Right lobe of liver (tissue), 6 donors: Measurements from ENCODE around the gene CHKA. TPM values are rescaled to one million over a fixed set of nuclear protein-coding genes. Genes with fewer than 3 reads are reported as not detected.

Experiments
- ATAC-seq, 4 donors: fragments of 200-7000 bp; cut with Tn5 transposase; one replicate each; pipeline ENCODE4 v1.9.1; 2020; ENCODE audit warnings: mild to moderate bottlenecking in 4 of 4, moderate library complexity in 4 of 4
- DNase-seq, 3 donors: peaks; one replicate each; pipeline ENCODE4 v3.0.0-alpha.2; 2020
- H3K27ac ChIP-seq, 3 donors: fragments of 200-600 bp; one replicate each; pipeline ENCODE4 v1.8.0; 2022
- H3K27me3 ChIP-seq, 2 donors: fragments of 200-600 bp; one replicate each; pipeline ENCODE4 v1.8.0; 2022
- H3K36me3 ChIP-seq, 4 donors: fragments of 200-600 bp; sonication (generic) in 1 of 4; one replicate each; pipeline versions ENCODE4 v1.5.1 to v1.8.0; 2017 to 2022; ENCODE audit warnings: control low read depth in 1 of 4
- H3K4me1 ChIP-seq, 4 donors: fragments of 200-600 bp; sonication (generic) in 1 of 4; one replicate each; pipeline versions ENCODE4 v1.5.1 to v1.8.0; 2017 to 2022; ENCODE audit warnings: control low read depth in 1 of 4
- H3K4me3 ChIP-seq, 3 donors: fragments of 200-600 bp; one replicate each; pipeline ENCODE4 v1.8.0; 2022
- H3K9me3 ChIP-seq, 4 donors: fragments of 200-600 bp; sonication (generic) in 1 of 4; one replicate each; pipeline versions ENCODE4 v1.5.1 to v1.8.0; 2017 to 2022; ENCODE audit warnings: control low read depth in 1 of 4
- CTCF ChIP-seq, 4 donors: fragments of 200-600 bp in 3 of 4; fragments of 450-650 bp in 1 of 4; IDR thresholded peaks; one replicate each; pipeline versions ENCODE4 v1.5.1 to v1.8.0; 2016 to 2022; ENCODE audit warnings: antibody characterized with exemption in 4 of 4, mild to moderate bottlenecking in 2 of 4
- POLR2A ChIP-seq: fragments of 450-650 bp; IDR thresholded peaks from one replicate; pipeline ENCODE4 v1.6.1; 2017; ENCODE audit warnings: antibody characterized with exemption, mild to moderate bottlenecking
- WGBS: methylation state at CpG from one replicate; pipeline ENCODE4 v1.1.6; 2018; ENCODE audit warnings: low coverage, low lambda C conversion rate; ENCODE audit not compliant: insufficient coverage; ENCODE audit errors: missing lambda C conversion rate; 5-methylcytosine and 5-hydroxymethylcytosine counted together
- intact Hi-C, 2 donors: fragments of 100-400 bp; cut with DNase I; formaldehyde crosslinking; loops; one replicate each; pipeline versions ENCODE4 v1.11.2 to v1.14.1; 2022
- total RNA-seq, 6 experiments: library from RNA; depleted of rRNA in 2 of 6; stranded (reverse); fragments of >200 nt in 2 of 6; fragmentation: NEBNext Ultra II Directional in 3 of 6; extraction: Animal tissue kit (Norgen Biotek cat#: 25700) in 3 of 6; gene quantifications; one replicate each; pipeline versions ENCODE4 v1.1.0 to v1.2.4, GENCODE V29; 2016 to 2023
- donor health status: DM: no; HTN: yes; CAD: no.
- donor health status: DM: no; HTN: no; CAD: no.
- donor health status: DM: no; HTN: no; CAD: no.
- donor health status: DM: no; HTN: yes; CAD: no.
- donor health status: DM: no; HTN: yes; CAD: no.

The CHKA gene
- total RNA-seq, 6 experiments from 2014 or later: 15.1 to 35.8 (median 28.5) TPM

- no peak for TF ChIP-seq POLR2A
- no peak for TF ChIP-seq CTCF (IDR thresholded peaks at IDR 0.05)
- peak in 3 of 4 donors; percentile 13 to 46 (median 43) for ATAC-seq
Observed at GRCh38 chr11:68115285-68115684, 5.9 kb downstream of the CHKA start.

GRCh38 chr11:68113986-68114385, 7.2 kb downstream of the CHKA start:
- Histone ChIP-seq H3K4me1 (peaks cover 0 to 27% (median 7%) of the 10 kb centered on the region in 4 donors), H3K27ac (peak overlapping the region; percentile 38 to 45 (median 39)), H3K4me3 (no peak overlapping the region), H3K9me3 (no peaks in the 10 kb centered on the region), H3K27me3 (no peaks in the 10 kb centered on the region), H3K36me3 (no peaks in the 10 kb centered on the region)
- 74% methylated on average over 3 of the region's 3 CpGs for WGBS
- intact Hi-C loops: no loop called here
- DNase-seq: no peak
- peak; percentile 39 to 64 (median 62) for ATAC-seq
- TF ChIP-seq CTCF (IDR thresholded peaks at IDR 0.05): no peak
- no peak for TF ChIP-seq POLR2A

More at GRCh38 chr11:68115285-68115684, 5.9 kb downstream of the CHKA start:
- Histone ChIP-seq H3K4me3 (no peak overlapping the region), H3K4me1 (peaks cover 0 to 34% (median 10%) of the 10 kb centered on the region in 4 donors), H3K36me3 (no peaks in the 10 kb centered on the region), H3K27ac (no peak overlapping the region), H3K9me3 (no peaks in the 10 kb centered on the region), H3K27me3 (no peaks in the 10 kb centered on the region)
- 70% methylated on average over 1 of the region's 1 CpG for WGBS
- no peak for DNase-seq
- intact Hi-C loops: no loop called here

- H3K27me3 ChIP-seq: no peaks in the 10 kb centered on the region
- ATAC-seq: peak; percentile 51 to 72 (median 59)
- no peak for TF ChIP-seq POLR2A
- no peak for TF ChIP-seq CTCF (IDR thresholded peaks at IDR 0.05)
- DNase-seq: no peak
- intact Hi-C loops: no loop called here
- WGBS: 49% methylated on average over 10 of the region's 10 CpGs
- peaks cover 0 to 34% (median 8%) of the 10 kb centered on the region in 4 donors for H3K4me1 ChIP-seq
- H3K36me3 ChIP-seq: no peaks in the 10 kb centered on the region
- H3K9me3 ChIP-seq: no peaks in the 10 kb centered on the region
- peak overlapping the region in 1 of 3 donors; percentile 37 for H3K27ac ChIP-seq
- no peak overlapping the region for H3K4me3 ChIP-seq
Observed at GRCh38 chr11:68107689-68108088, 13.5 kb downstream of the CHKA start.

- Histone ChIP-seq H3K27ac (peak overlapping the region in 2 of 3 donors; percentile 10 to 62), H3K4me3 (no peak overlapping the region), H3K4me1 (peaks cover 0 to 38% (median 8%) of the 10 kb centered on the region in 4 donors), H3K27me3 (no peaks in the 10 kb centered on the region), H3K36me3 (no peaks in the 10 kb centered on the region), H3K9me3 (no peaks in the 10 kb centered on the region)
- DNase-seq (peak in 1 of 3 donors; percentile 45), ATAC-seq (peak; percentile 69 to 80 (median 76))
- intact Hi-C loops: no loop called here
- TF ChIP-seq POLR2A (no peak), CTCF (IDR thresholded peaks at IDR 0.05) (no peak)
- 24% methylated on average over 8 of the region's 8 CpGs for WGBS
Observed at GRCh38 chr11:68106165-68106940, 14.8 kb downstream of the CHKA start.
